Stimulated activated CD4-positive, alpha-beta T cell treated with anti-CD3 and anti-CD28 coated beads, Interleukin-15, amount 100 ng/mL, for 24 hours (primary cell): Measurements from ENCODE around the gene TACR2.

Experiments used
- DNase-seq: peaks from one replicate; pipeline ENCODE4 v3.0.0-alpha.2; 2020

The TACR2 gene

GRCh38 chr10:69400936-69401335 lies 15.8 kb downstream of the TACR2 start:
- DNase-seq, result no peak

GRCh38 chr10:69398466-69398865 lies 18.3 kb downstream of the TACR2 start:
- no peak for DNase-seq

GRCh38 chr10:69397972-69398371 lies 18.7 kb downstream of the TACR2 start:
- DNase-seq, result no peak

GRCh38 chr10:69394020-69394419 lies 22.7 kb downstream of the TACR2 start:
- DNase-seq, result no peak

GRCh38 chr10:69392481-69393000 lies 24.2 kb downstream of the TACR2 start:
- peak; percentile 86 for DNase-seq

- DNase-seq, result no peak
Measured at GRCh38 chr10:69391158-69391557, 25.6 kb downstream of the TACR2 start.

- DNase-seq, result peak; percentile 23
Measured at GRCh38 chr10:69389827-69390490, 26.8 kb downstream of the TACR2 start.

GRCh38 chr10:69388488-69388887 lies 28.2 kb downstream of the TACR2 start:
- DNase-seq, result no peak

- DNase-seq, result no peak
Measured at GRCh38 chr10:69387500-69387899, 29.2 kb downstream of the TACR2 start.

- no peak for DNase-seq
Measured at GRCh38 chr10:69385454-69386350, 31.0 kb downstream of the TACR2 start.

- no peak for DNase-seq
Measured at GRCh38 chr10:69384320-69384719, 32.4 kb downstream of the TACR2 start.

GRCh38 chr10:69383558-69383957 lies 33.2 kb downstream of the TACR2 start:
- no peak for DNase-seq

GRCh38 chr10:69382382-69383117 lies 34.2 kb downstream of the TACR2 start:
- no peak for DNase-seq

- no peak for DNase-seq
Measured at GRCh38 chr10:69379800-69380199, 36.9 kb downstream of the TACR2 start.

- no peak for DNase-seq
Measured at GRCh38 chr10:69377933-69378332, 38.8 kb downstream of the TACR2 start.

GRCh38 chr10:69377191-69377590 lies 39.5 kb downstream of the TACR2 start:
- no peak for DNase-seq

- no peak for DNase-seq
Measured at GRCh38 chr10:69376662-69377061, 40.1 kb downstream of the TACR2 start.

- no peak for DNase-seq
Measured at GRCh38 chr10:69375307-69376151, 41.2 kb downstream of the TACR2 start.

- DNase-seq, result no peak
Measured at GRCh38 chr10:69374931-69375306, 41.8 kb downstream of the TACR2 start.

- no peak for DNase-seq
Measured at GRCh38 chr10:69374242-69374641, 42.5 kb downstream of the TACR2 start.

GRCh38 chr10:69372126-69372980 lies 44.4 kb downstream of the TACR2 start:
- no peak for DNase-seq
